HL-60 (cell line): Measurements from ENCODE around the gene PRRG1.

ENCODE experiments used
- POLR2AphosphoS5 ChIP-seq: IDR thresholded peaks from 2 replicates; pipeline ENCODE4 v1.6.1; 2012; ENCODE audit warnings: low read depth
- SPI1 ChIP-seq: IDR thresholded peaks from 2 replicates; pipeline ENCODE4 v1.6.1; 2012; ENCODE audit warnings: low read depth, mild to moderate bottlenecking, borderline replicate concordance
- TF ChIP-seq, protein P1 (sequence below): IDR thresholded peaks from one replicate; pipeline ENCODE4 v1.5.1; 2011; ENCODE audit warnings: low read length, control low read depth, inconsistent platforms; ENCODE audit not compliant: insufficient read depth
- TF ChIP-seq, protein P2 (sequence below): IDR thresholded peaks from 2 replicates; pipeline ENCODE4 v1.6.1; 2012; ENCODE audit warnings: low read depth; ENCODE audit not compliant: insufficient replicate concordance

DNA sequence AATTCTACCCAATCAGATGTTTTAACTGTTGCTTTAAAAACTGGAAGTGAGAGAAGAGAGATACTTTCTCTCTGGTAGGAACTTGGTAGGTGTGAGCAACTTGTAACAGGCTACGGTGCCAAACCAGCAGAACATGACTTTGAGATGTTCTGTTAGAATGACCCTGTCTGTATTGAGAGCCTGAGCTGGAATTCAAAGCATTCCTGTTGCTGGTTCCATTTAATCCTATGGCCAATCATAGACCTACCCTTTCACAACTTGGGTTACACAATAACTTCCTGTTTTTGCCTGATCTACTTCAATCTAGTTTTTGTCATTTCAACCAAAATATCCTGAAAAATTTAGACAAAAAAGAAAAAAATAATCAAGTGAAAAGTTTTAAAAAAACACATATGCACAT is 1.7 kb upstream of the PRRG1 start:
- TF ChIP-seq, protein P1, sequence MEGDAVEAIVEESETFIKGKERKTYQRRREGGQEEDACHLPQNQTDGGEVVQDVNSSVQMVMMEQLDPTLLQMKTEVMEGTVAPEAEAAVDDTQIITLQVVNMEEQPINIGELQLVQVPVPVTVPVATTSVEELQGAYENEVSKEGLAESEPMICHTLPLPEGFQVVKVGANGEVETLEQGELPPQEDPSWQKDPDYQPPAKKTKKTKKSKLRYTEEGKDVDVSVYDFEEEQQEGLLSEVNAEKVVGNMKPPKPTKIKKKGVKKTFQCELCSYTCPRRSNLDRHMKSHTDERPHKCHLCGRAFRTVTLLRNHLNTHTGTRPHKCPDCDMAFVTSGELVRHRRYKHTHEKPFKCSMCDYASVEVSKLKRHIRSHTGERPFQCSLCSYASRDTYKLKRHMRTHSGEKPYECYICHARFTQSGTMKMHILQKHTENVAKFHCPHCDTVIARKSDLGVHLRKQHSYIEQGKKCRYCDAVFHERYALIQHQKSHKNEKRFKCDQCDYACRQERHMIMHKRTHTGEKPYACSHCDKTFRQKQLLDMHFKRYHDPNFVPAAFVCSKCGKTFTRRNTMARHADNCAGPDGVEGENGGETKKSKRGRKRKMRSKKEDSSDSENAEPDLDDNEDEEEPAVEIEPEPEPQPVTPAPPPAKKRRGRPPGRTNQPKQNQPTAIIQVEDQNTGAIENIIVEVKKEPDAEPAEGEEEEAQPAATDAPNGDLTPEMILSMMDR, result no peak
- TF ChIP-seq, protein P2, sequence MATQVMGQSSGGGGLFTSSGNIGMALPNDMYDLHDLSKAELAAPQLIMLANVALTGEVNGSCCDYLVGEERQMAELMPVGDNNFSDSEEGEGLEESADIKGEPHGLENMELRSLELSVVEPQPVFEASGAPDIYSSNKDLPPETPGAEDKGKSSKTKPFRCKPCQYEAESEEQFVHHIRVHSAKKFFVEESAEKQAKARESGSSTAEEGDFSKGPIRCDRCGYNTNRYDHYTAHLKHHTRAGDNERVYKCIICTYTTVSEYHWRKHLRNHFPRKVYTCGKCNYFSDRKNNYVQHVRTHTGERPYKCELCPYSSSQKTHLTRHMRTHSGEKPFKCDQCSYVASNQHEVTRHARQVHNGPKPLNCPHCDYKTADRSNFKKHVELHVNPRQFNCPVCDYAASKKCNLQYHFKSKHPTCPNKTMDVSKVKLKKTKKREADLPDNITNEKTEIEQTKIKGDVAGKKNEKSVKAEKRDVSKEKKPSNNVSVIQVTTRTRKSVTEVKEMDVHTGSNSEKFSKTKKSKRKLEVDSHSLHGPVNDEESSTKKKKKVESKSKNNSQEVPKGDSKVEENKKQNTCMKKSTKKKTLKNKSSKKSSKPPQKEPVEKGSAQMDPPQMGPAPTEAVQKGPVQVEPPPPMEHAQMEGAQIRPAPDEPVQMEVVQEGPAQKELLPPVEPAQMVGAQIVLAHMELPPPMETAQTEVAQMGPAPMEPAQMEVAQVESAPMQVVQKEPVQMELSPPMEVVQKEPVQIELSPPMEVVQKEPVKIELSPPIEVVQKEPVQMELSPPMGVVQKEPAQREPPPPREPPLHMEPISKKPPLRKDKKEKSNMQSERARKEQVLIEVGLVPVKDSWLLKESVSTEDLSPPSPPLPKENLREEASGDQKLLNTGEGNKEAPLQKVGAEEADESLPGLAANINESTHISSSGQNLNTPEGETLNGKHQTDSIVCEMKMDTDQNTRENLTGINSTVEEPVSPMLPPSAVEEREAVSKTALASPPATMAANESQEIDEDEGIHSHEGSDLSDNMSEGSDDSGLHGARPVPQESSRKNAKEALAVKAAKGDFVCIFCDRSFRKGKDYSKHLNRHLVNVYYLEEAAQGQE, result no peak
- no peak for TF ChIP-seq POLR2AphosphoS5
- TF ChIP-seq SPI1, result no peak
